B cell (primary cell): ENCODE measurements around the gene UQCC5. TPM values are rescaled to one million over a fixed set of nuclear protein-coding genes. Genes with fewer than 3 reads are reported as not detected.

Experiments
- ATAC-seq: fragments of 200-7000 bp; cut with Tn5 transposase; one replicate; pipeline ENCODE4 v1.10.0; 2021; ENCODE audit warnings: low read depth, mild to moderate bottlenecking, moderate number of reproducible peaks, moderate library complexity
- CTCF ChIA-PET: fragments of 350-600 bp; sonication (Branson Sonifier 250); formaldehyde crosslinking; loops from one replicate; lab custom pipeline; 2021; ENCODE audit warnings: antibody characterized with exemption, inconsistent platforms; lab: Charles Lee
- POLR2A ChIA-PET: fragments of 350-600 bp; sonication (Branson Sonifier 250); formaldehyde crosslinking; loops from one replicate; lab custom pipeline; 2021; ENCODE audit warnings: antibody characterized with exemption; lab: Charles Lee
- DNase-seq: peaks from one replicate; pipeline ENCODE4 v3.0.0; 2013
- H2AFZ ChIP-seq: 2 replicates; pipeline ENCODE4 v1.6.1; 2012; ENCODE audit warnings: mild to moderate bottlenecking, low read depth, low read length; ENCODE audit not compliant: insufficient read depth, poor library complexity, severe bottlenecking
- H3K27ac ChIP-seq, 2 donors: 1 replicate in 1 of 2; 2 replicates in 1 of 2; pipeline ENCODE4 v1.5.1; 2012 to 2013; ENCODE audit warnings: low read length in 2 of 2, mild to moderate bottlenecking in 2 of 2, moderate library complexity in 1 of 2
- H3K27me3 ChIP-seq, 4 experiments: fragments of 200-600 bp in 1 of 4; sonication (generic) in 1 of 4; replicated peaks in 1 of 4; 1 replicate in 2 of 4; 2 replicates in 2 of 4; pipeline versions ENCODE4 v1.6.1 to v1.7.0; 2013 to 2016; ENCODE audit warnings: low read length in 3 of 4, mild to moderate bottlenecking in 2 of 4, mixed read lengths in 1 of 4, moderate library complexity in 1 of 4; ENCODE audit not compliant: insufficient read depth in 4 of 4, control insufficient read depth in 3 of 4; ENCODE audit errors: control extremely low read depth in 1 of 4
- H3K36me3 ChIP-seq, 2 experiments: replicated peaks in 1 of 2; 1 replicate in 1 of 2; 2 replicates in 1 of 2; pipeline versions ENCODE4 v1.6.1 to v1.7.1; 2013; ENCODE audit warnings: low read length in 1 of 2; ENCODE audit not compliant: insufficient read depth in 2 of 2, control insufficient read depth in 1 of 2; ENCODE audit errors: control extremely low read depth in 1 of 2, extremely low read depth in 1 of 2
- H3K4me1 ChIP-seq, 2 donors: fragments of 200-600 bp in 1 of 2; sonication (generic) in 1 of 2; 1 replicate in 1 of 2; 2 replicates in 1 of 2; pipeline versions ENCODE4 v1.5.1 to v1.6.1; 2013 to 2017; ENCODE audit warnings: low read length in 2 of 2; ENCODE audit not compliant: control insufficient read depth in 2 of 2, insufficient read depth in 2 of 2
- H3K4me2 ChIP-seq: replicated peaks from 2 replicates; pipeline ENCODE3; 2012; ENCODE audit warnings: mild to moderate bottlenecking, low read depth, low read length; ENCODE audit not compliant: poor library complexity, severe bottlenecking
- H3K4me3 ChIP-seq, 5 experiments: fragments of 200-600 bp in 1 of 5; sonication (generic) in 1 of 5; 1 replicate in 3 of 5; 2 replicates in 2 of 5; pipeline versions ENCODE4 v1.5.1 to v1.7.0; 2011 to 2016; ENCODE audit warnings: low read length in 4 of 5, mild to moderate bottlenecking in 4 of 5, low read depth in 2 of 5, control low read depth in 1 of 5, moderate library complexity in 1 of 5; ENCODE audit not compliant: insufficient read depth in 1 of 5; ENCODE audit errors: control extremely low read depth in 1 of 5, extremely low read depth in 1 of 5
- H3K79me2 ChIP-seq: fragments of 200-600 bp; sonication (generic); one replicate; pipeline ENCODE4 v1.6.0; 2016; ENCODE audit warnings: low read length; ENCODE audit not compliant: control insufficient read depth, insufficient read depth
- H3K9ac ChIP-seq: fragments of 200-600 bp; sonication (generic); 2 replicates; pipeline ENCODE4 v1.6.1; 2017; ENCODE audit warnings: mild to moderate bottlenecking, low read length, moderate library complexity
- H3K9me3 ChIP-seq, 3 donors: one replicate each; pipeline versions ENCODE4 v1.6.1 to v1.7.1; 2013; ENCODE audit warnings: low read length in 2 of 3; ENCODE audit not compliant: control insufficient read depth in 2 of 3, insufficient read depth in 1 of 3; ENCODE audit errors: control extremely low read depth in 1 of 3
- H4K20me1 ChIP-seq: 2 replicates; pipeline ENCODE4 v1.6.0; 2012; ENCODE audit warnings: mild to moderate bottlenecking, low read length; ENCODE audit not compliant: insufficient read depth, control insufficient read depth, poor library complexity, severe bottlenecking
- H3K27ac Mint-ChIP-seq: one replicate; pipeline ENCODE4 v1.8.0; 2021; ENCODE audit warnings: mixed read lengths
- H3K27me3 Mint-ChIP-seq: one replicate; pipeline ENCODE4 v1.8.0; 2021; ENCODE audit warnings: mixed read lengths
- H3K4me1 Mint-ChIP-seq: one replicate; pipeline ENCODE4 v1.8.0; 2021; ENCODE audit warnings: mixed read lengths
- H3K4me3 Mint-ChIP-seq: one replicate; pipeline ENCODE4 v1.8.0; 2021; ENCODE audit warnings: mixed read lengths
- H3K9me3 Mint-ChIP-seq: one replicate; pipeline ENCODE4 v1.8.0; 2022; ENCODE audit warnings: mixed read lengths; ENCODE audit not compliant: insufficient read depth
- EZH2 ChIP-seq: IDR thresholded peaks from 2 replicates; pipeline ENCODE4 v1.6.1; 2012; ENCODE audit warnings: borderline replicate concordance, low read depth, mild to moderate bottlenecking, moderate library complexity, low read length; ENCODE audit not compliant: insufficient read depth, poor library complexity, severe bottlenecking
- WGBS: methylation state at CpG from one replicate; pipeline ENCODE4 v1.1.5; 2013; ENCODE audit warnings: missing lambda C conversion rate; ENCODE audit not compliant: insufficient coverage; 5-methylcytosine and 5-hydroxymethylcytosine counted together
- intact Hi-C: fragments of 100-400 bp; cut with micrococcal nuclease; formaldehyde crosslinking; loops from one replicate; pipeline ENCODE4 v1.10.0; 2022
- polyA plus RNA-seq: library from polyadenylated mRNA; depleted of rRNA; stranded (reverse); fragments of >200 nt; gene quantifications from 2 replicates; pipeline ENCODE4 v1.2.3, GENCODE V29; 2012
- total RNA-seq, 2 donors: library from RNA; stranded (reverse); fragments of 120-200 nt in 1 of 2; gene quantifications; 1 replicate in 1 of 2; 2 replicates in 1 of 2; pipeline versions ENCODE4 v1.2.3 to v1.2.4, GENCODE V29; 2013 to 2022
- TF ChIP-seq, protein P1 (sequence below): fragments of 200-600 bp; IDR thresholded peaks from one replicate; pipeline ENCODE4 v1.8.0; 2022; ENCODE audit warnings: antibody characterized with exemption, mild to moderate bottlenecking

Gene UQCC5
- total and polyA plus RNA-seq, 2 donors (not counting 1 experiment from before 2014, with no cell fraction given) = 1.1 to 10.3 TPM

DNA sequence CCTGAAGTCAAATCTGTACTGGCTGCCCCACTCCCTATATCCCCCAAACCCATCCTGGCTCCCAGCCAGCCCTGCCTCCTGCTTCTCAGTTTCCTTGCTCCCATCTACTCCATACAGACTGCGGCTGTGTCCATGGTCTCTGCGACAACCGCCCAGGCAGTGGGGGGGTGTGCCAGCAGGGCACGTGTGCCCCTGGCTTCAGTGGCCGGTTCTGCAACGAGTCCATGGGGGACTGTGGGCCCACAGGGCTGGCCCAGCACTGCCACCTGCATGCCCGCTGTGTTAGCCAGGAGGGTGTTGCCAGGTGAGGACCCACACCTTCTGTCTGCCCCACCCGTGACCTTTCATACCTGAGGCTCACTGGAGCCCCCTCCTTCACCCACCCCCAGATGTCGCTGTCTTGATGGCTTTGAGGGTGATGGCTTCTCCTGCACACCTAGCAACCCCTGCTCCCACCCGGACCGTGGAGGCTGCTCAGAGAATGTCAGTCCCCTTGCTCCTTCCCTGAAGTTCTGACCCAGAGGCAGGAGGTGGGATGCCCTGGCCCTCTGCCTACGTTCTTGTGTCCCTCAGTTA is 26.6 kb upstream of the UQCC5 start:
- Histone ChIP-seq H3K27me3 (no peaks in the 10 kb centered on the region), H4K20me1 (no peaks in the 10 kb centered on the region), H3K4me1 (no peaks in the 10 kb centered on the region), H3K9ac (no peak overlapping the region), H3K4me2 (no peak overlapping the region), H2AFZ (no peak overlapping the region), H3K27ac (no peak overlapping the region), H3K79me2 (no peaks in the 10 kb centered on the region), H3K9me3 (no peaks in the 10 kb centered on the region), H3K36me3 (no peaks in the 10 kb centered on the region), H3K4me3 (no peak overlapping the region)
- ChIA-PET POLR2A (no interaction called here), CTCF (no interaction called here)
- TF ChIP-seq, protein P1, sequence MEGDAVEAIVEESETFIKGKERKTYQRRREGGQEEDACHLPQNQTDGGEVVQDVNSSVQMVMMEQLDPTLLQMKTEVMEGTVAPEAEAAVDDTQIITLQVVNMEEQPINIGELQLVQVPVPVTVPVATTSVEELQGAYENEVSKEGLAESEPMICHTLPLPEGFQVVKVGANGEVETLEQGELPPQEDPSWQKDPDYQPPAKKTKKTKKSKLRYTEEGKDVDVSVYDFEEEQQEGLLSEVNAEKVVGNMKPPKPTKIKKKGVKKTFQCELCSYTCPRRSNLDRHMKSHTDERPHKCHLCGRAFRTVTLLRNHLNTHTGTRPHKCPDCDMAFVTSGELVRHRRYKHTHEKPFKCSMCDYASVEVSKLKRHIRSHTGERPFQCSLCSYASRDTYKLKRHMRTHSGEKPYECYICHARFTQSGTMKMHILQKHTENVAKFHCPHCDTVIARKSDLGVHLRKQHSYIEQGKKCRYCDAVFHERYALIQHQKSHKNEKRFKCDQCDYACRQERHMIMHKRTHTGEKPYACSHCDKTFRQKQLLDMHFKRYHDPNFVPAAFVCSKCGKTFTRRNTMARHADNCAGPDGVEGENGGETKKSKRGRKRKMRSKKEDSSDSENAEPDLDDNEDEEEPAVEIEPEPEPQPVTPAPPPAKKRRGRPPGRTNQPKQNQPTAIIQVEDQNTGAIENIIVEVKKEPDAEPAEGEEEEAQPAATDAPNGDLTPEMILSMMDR = no peak
- TF ChIP-seq EZH2 = no peak
- intact Hi-C loops = no loop called here
- no peak overlapping the region for H3K27ac Mint-ChIP-seq
- DNase-seq (no peak), ATAC-seq (no peak)
- no peak overlapping the region for H3K4me3 Mint-ChIP-seq
- no peaks in the 10 kb centered on the region for H3K27me3 Mint-ChIP-seq
- H3K9me3 Mint-ChIP-seq = no peaks in the 10 kb centered on the region
- H3K4me1 Mint-ChIP-seq = no peaks in the 10 kb centered on the region
- WGBS = 91% methylated on average over 12 of the region's 12 CpGs

DNA sequence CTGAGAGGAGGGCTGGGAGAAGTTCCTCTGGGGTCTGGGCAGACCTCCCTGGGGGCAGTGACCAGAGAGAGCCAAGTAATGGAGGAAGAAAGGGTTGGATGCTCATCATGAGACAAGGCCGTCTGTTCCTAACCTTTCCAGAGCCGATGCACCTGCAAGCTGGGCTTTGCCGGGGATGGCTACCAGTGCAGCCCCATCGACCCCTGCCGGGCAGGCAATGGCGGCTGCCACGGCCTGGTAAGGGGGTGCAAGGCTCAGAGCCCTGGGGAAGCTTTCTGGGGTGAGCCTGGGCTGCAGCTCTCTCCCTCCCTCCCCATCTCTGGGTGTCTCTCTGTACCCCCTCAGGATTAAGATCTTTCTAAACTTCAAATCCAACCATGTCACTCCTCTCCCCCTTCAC is 24.9 kb upstream of the UQCC5 start:
- H2AFZ ChIP-seq = no peak overlapping the region
- ChIA-PET POLR2A (no interaction called here), CTCF (no interaction called here)
- WGBS = 96% methylated on average over 6 of the region's 7 CpGs
- H3K27ac ChIP-seq = no peak overlapping the region
- no peak for DNase-seq
- no peak overlapping the region for H3K4me2 ChIP-seq
- no peaks in the 10 kb centered on the region for H3K9me3 ChIP-seq
- Mint-ChIP-seq H3K27ac (no peak overlapping the region), H3K4me3 (no peak overlapping the region), H3K4me1 (no peaks in the 10 kb centered on the region), H3K9me3 (no peaks in the 10 kb centered on the region), H3K27me3 (no peaks in the 10 kb centered on the region)
- no peak for TF ChIP-seq EZH2
- TF ChIP-seq, protein P1 = no peak
- H3K36me3 ChIP-seq = no peaks in the 10 kb centered on the region
- intact Hi-C loops = no loop called here
- H3K27me3 ChIP-seq = no peaks in the 10 kb centered on the region
- H3K4me3 ChIP-seq = no peak overlapping the region
- no peaks in the 10 kb centered on the region for H4K20me1 ChIP-seq
- no peak for ATAC-seq
- H3K4me1 ChIP-seq = no peaks in the 10 kb centered on the region
- H3K9ac ChIP-seq = no peak overlapping the region
- no peaks in the 10 kb centered on the region for H3K79me2 ChIP-seq
